GM13977 (cell line): ENCODE measurements around the gene COPRS.
A peak's percentile ranks its signal among the peaks of the same experiment; 100 is the strongest.
"Not testable (repeated sequence)": the region's sequence is repeated elsewhere in the genome, so short reads cannot be mapped to it uniquely, and the experiment has no call there.

Experiments used
- DNase-seq: peaks from one replicate; pipeline ENCODE4 v3.0.0; 2012; ENCODE audit warnings: low spot score
- in situ Hi-C: fragments of 300-500 bp; cut with MboI; formaldehyde crosslinking; loops from one replicate; pipeline ENCODE4 v1.12.0; 2022; ENCODE audit warnings: low sequenced_read_pairs, low pct_unique_long_range_greater_than_20kb, mixed read lengths, inconsistent platforms; ENCODE audit not compliant: unreplicated experiment
- TF ChIP-seq, protein P1 (sequence below): IDR thresholded peaks from 2 replicates; pipeline ENCODE4 v1.5.1; 2012; ENCODE audit warnings: mild to moderate bottlenecking, control low read depth; ENCODE audit not compliant: insufficient read depth; ENCODE audit errors: extremely low read depth, missing control alignments

Gene COPRS

DNA sequence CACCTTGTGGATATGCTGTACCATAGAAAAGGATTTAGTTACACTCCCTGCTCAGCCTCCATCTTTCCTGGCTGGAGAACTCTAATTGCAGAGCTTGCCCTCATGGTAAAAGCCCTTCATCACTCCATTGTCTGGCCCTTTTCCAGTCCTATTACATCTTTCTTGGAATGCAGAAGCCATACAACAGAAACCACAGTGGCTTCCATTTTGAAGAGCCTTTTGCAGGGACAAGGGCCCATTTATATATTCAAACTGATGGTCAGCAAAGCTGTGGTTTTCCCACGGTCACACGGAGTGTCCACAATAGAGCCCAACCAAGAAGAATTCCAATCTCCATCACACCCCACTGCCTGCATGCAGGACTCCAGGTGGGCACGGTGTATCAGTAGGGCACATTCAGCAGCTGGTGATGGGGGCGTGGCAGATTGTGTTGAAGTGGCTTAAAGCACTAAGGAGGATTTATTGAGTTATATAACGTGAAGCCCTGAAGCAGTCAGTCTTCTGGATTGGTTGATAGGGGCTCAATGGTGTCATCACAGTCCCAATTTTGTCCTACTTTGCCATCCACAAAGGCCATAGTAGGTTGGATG lies 20.3 kb downstream of the COPRS start:
- in situ Hi-C loops: loop anchor here (25.0 kb wide), 1 partner anchor 401 kb away; no protein-coding TSS in a partner anchor
- TF ChIP-seq, protein P1, sequence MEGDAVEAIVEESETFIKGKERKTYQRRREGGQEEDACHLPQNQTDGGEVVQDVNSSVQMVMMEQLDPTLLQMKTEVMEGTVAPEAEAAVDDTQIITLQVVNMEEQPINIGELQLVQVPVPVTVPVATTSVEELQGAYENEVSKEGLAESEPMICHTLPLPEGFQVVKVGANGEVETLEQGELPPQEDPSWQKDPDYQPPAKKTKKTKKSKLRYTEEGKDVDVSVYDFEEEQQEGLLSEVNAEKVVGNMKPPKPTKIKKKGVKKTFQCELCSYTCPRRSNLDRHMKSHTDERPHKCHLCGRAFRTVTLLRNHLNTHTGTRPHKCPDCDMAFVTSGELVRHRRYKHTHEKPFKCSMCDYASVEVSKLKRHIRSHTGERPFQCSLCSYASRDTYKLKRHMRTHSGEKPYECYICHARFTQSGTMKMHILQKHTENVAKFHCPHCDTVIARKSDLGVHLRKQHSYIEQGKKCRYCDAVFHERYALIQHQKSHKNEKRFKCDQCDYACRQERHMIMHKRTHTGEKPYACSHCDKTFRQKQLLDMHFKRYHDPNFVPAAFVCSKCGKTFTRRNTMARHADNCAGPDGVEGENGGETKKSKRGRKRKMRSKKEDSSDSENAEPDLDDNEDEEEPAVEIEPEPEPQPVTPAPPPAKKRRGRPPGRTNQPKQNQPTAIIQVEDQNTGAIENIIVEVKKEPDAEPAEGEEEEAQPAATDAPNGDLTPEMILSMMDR: no peak
- DNase-seq: no peak

DNA sequence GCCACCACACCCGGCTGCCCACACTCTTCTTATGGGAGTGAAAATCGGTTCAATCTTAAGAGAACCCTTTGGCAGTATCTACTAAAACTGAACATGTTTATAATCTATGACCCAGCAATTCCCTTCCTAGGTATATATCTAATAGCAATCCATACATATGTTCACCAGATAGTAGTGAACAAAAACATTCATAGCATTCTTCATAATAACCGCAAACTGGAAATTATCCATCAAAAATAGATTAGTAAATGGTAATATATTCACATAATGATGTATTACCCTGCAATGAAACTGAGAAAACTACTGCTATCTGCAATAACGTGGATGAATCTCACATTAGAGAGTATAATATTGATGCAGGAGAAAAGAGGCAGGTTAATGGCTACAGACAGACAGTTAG lies 23.1 kb downstream of the COPRS start:
- DNase-seq: no peak
- TF ChIP-seq, protein P1: no peak
- in situ Hi-C loops: loop anchor here (25.0 kb wide), 1 partner anchor 399 kb away; no protein-coding TSS in a partner anchor

DNA sequence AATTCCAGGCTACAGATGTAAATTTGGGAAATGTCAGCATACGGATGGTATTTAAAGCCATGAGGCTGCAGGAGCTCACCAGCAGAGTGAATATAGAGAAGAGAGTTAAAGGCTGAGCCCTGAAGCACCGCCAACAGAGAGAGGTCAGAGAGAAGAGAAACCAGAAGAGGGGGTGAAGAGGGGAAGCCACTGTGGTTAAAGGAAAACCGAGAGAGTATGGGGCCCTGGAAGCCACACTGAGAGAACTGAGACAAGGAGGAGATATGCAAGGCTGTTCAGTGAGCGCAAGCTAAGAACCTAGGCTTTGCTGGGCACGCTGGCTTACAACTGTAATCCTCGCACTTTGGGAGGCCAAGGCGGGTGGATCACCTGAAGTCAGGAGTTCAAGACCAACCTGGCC lies 24.6 kb downstream of the COPRS start:
- DNase-seq: peak; percentile 29
- TF ChIP-seq, protein P1: no peak
- in situ Hi-C loops: loop anchor here (25.0 kb wide), 1 partner anchor 397 kb away; no protein-coding TSS in a partner anchor

DNA sequence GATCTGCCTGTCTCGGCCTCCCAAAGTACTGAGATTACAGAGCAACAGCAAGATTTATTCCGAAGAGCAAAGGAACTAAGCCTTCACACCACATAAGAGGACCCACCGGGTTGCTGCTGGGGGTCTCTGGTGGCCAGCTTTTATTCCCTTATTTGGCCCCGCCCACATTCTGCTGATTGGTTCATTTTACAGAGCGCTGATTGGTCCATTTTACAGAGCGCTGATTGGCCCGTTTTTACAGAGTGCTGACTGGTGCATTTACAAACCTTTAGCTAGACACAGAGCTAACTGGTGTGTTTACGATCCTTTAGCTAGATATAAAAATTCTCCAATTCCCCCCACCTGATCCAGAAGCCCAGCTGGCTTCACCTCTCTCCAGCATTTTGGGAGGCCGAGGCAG lies 26.3 kb downstream of the COPRS start:
- TF ChIP-seq, protein P1: no peak
- in situ Hi-C loops: loop anchor here (25.0 kb wide), 1 partner anchor 395 kb away; no protein-coding TSS in a partner anchor
- DNase-seq: no peak

DNA sequence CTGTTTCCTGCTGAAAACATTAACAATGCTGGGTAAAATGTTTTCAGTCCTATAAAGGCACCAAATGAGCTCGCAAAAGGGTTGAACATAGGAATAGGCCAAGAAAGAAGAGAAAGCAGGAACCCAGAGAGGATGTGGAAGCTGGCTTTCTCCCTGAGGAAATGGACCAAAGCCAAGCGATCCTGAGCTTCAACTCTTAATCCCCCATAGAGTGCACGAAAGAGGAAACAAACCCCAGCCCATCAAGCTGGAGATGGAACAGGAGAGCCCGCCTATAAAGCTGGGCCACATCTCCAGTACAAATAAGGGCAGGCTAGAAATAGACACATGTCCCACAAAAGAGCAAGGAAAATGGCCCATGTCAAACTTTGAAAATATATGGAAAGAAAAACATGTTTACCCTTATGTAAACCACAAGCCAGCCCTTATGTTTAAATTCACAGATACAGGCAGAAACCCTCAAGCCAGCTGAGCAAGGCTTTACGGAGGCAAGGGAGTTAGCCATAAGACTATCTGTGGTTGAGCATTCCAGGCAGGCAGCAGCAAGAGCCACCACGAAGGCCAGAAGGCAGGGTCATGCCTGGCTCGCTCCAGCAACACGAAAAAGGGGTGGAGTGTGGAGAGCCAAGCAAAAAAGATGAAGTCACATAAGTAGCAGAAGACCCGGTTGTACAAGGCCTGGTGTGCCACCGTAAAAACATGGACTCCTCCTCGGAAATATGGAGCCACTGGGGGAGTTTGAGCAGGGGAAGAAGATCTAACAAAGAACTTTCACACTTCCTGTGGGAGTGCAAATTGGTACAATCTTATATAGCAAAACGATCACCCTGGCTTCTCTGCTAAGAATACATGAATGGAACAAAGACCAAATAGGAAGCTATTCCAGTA lies 27.8 kb downstream of the COPRS start:
- TF ChIP-seq, protein P1: no peak
- DNase-seq: no peak
- in situ Hi-C loops: loop anchor here (25.0 kb wide), 1 partner anchor 394 kb away; no protein-coding TSS in a partner anchor

DNA sequence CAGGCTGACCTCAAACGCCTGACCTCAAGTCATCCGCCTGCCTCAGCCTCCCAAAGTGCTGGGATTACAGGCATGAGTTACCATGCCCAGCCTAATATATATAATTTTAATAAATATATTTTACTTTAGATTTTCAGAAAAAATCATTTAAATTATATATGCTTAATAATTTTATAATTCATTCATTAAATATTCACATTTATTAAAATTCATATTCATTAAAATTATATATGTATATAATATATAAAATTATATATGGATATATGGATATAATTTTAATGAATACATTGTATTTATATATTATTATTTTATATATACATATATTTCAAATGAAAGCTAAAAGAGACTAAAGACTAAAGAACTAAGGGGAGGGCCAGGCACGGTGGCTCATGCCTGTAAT lies 29.4 kb downstream of the COPRS start:
- no peak for DNase-seq
- TF ChIP-seq, protein P1: no peak
- in situ Hi-C loops: loop anchor here (25.0 kb wide), 1 partner anchor 392 kb away; no protein-coding TSS in a partner anchor

DNA sequence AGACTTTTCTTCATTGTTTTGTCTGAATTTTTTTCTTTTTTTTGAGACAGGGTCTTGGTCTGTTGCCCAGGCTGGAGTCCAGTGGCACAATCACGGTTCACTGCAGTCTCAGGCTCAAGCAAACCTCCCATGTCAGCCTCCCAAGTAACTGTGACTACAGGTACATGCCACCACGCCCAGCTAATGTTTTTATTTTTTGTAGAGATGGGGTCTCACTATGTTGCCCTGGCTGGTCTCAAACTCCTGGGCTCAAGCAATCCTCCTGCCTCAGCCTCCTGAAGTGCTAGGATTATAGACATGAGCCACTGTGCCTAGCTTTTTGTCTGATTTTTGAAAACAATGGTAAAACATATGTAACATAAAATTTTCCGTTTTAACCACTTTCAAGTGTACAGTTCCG lies 30.1 kb downstream of the COPRS start:
- in situ Hi-C loops: loop anchor here (25.0 kb wide), 1 partner anchor 392 kb away; no protein-coding TSS in a partner anchor

More for the DNA sequence above, 30.1 kb downstream of the COPRS start:
- not testable (repeated sequence) for DNase-seq
